Coronary artery (tissue), 2 donors: ENCODE data around the gene PERM1.

Experiments
- DNase-seq: peaks from one replicate; pipeline ENCODE4 v3.0.0-alpha.2; 2017; ENCODE audit warnings: low spot score
- H3K27ac ChIP-seq, 2 donors: fragments of 200-600 bp; sonication (generic); one replicate each; pipeline ENCODE4 v1.5.1; 2016 to 2019
- H3K4me3 ChIP-seq: fragments of 200-600 bp; sonication (generic); 2 replicates; pipeline ENCODE4 v1.5.1; 2016; ENCODE audit warnings: mild to moderate bottlenecking, moderate library complexity
- TF ChIP-seq, protein P1 (sequence below): fragments of 200-600 bp; sonication (generic); IDR thresholded peaks from one replicate; pipeline ENCODE4 v1.5.1; 2019; ENCODE audit warnings: antibody characterized with exemption

PERM1 gene

GRCh38 chr1:975896-976683 lies 5.8 kb downstream of the PERM1 start:
- TF ChIP-seq, protein P1, sequence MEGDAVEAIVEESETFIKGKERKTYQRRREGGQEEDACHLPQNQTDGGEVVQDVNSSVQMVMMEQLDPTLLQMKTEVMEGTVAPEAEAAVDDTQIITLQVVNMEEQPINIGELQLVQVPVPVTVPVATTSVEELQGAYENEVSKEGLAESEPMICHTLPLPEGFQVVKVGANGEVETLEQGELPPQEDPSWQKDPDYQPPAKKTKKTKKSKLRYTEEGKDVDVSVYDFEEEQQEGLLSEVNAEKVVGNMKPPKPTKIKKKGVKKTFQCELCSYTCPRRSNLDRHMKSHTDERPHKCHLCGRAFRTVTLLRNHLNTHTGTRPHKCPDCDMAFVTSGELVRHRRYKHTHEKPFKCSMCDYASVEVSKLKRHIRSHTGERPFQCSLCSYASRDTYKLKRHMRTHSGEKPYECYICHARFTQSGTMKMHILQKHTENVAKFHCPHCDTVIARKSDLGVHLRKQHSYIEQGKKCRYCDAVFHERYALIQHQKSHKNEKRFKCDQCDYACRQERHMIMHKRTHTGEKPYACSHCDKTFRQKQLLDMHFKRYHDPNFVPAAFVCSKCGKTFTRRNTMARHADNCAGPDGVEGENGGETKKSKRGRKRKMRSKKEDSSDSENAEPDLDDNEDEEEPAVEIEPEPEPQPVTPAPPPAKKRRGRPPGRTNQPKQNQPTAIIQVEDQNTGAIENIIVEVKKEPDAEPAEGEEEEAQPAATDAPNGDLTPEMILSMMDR = peak; percentile 36
- DNase-seq = no peak
- no peak overlapping the region for H3K27ac ChIP-seq
- H3K4me3 ChIP-seq = peak overlapping the region; percentile 60

GRCh38 chr1:975365-975764 lies 6.5 kb downstream of the PERM1 start:
- TF ChIP-seq, protein P1 = no peak
- Histone ChIP-seq H3K4me3 (no peak overlapping the region), H3K27ac (no peak overlapping the region)
- DNase-seq = no peak

DNA sequence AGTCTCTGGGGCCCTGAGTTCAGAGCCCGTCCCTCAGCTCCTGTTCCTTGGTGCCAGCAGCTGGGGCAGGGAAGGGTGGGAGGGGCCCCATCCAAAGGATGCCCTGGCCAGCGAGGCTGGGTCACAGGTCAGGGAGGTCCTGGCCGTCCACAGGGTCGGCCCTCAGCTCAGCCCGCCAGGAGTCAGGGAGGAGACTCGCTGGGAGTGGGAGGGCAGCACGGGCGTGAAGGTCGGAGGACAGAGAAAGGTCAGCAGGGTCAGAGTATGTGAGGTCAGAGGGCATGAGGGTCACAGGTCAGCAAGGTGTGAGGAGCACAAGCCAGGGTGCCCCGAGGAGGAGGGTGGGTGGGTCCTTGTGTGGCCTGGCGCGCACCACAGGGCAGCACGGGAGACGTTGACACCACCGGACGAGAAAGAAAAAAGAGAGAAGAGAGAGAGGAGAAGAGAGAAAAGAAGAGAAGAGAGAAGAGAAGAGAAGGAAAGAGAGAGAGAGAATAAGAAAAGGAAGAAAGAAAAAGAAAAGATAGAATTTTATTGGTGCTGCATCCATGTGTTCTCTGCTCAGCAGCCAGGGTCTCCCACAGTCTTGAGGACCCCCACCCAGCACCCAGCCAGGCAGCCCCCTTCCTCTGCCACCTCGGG lies 7.1 kb downstream of the PERM1 start:
- TF ChIP-seq, protein P1 = no peak
- DNase-seq = no peak

GRCh38 chr1:974293-974640 lies 7.6 kb downstream of the PERM1 start:
- no peak overlapping the region for H3K4me3 ChIP-seq
- DNase-seq = no peak
- H3K27ac ChIP-seq = no peak overlapping the region
- TF ChIP-seq, protein P1 = no peak

More for the DNA sequence above, 7.1 kb downstream of the PERM1 start:
- no peak overlapping the region for H3K4me3 ChIP-seq
- no peak overlapping the region for H3K27ac ChIP-seq

DNA sequence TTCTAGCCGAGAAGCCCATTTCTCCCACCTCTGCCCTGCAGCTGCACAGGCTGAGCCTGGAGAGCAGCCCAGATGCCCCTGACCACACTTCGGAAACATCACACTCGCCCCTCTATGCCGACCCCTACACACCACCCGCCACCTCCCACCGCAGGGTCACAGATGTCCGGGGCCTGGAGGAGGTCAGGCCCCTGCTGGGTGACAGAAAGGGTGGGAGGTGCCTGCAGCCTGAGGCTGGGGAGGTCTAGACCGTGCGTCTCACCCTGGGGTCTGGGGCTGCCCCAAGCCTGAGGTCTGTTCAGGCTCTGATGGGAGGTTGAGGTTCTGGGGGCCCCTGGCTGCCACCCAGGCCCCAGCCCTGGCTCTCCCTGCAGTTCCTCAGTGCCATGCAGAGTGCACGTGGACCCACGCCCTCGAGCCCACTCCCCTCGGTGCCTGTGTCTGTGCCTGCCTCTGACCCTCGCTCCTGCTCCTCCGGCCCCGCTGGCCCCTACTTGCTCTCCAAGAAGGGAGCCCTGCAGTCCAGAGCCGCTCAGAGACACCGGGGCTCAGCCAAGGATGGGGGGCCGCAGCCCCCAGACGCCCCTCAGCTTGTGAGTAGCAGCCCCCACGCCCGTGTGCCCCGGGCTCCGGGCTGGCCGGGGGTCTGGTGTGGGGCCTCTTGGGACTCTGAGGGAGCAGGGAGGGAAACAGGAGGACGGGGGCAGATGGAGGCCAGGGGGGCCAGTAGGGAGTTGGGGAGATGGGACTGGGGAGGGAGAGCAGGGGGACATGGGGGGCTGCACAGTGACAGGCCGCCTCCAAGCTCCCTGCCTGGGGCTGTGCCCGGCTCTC lies 8.2 kb downstream of the PERM1 start:
- TF ChIP-seq, protein P1 = no peak
- Histone ChIP-seq H3K27ac (no peak overlapping the region), H3K4me3 (no peak overlapping the region)
- no peak for DNase-seq

DNA sequence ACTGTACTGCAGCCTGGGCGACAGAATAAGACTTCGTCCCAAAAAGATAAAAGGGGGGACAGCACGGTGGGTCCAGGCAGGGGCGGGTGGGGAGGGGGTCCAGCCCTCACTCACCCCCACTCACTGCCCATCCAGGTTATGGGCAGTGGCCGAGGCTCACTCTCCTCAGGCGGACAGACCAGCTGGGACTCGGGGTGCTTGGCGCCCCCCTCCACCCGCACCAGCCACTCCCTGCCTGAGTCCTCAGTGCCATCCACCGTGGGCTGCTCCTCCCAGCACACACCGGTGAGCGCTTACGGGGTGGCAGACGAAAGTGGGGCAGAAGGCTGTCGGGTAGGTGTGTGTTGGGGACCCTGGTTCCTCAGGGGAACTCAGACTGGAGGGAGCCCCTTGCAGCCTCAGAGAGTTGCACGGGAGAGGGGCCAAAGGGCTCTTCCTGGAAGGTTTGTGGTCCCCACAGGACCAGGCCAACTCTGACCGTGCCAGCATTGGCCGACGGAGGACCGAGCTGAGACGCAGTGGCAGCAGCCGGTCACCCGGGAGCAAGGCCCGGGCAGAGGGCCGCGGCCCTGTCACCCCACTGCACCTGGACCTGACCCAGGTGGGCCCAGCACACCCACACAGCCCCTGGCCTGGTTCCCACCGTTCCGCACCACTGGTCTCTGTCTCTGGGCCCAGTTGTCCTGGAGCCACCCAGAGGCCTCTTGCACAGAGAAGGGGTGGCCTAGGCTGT lies 9.0 kb downstream of the PERM1 start:
- Histone ChIP-seq H3K4me3 (no peak overlapping the region), H3K27ac (no peak overlapping the region)
- TF ChIP-seq, protein P1 = no peak
- no peak for DNase-seq
